Glutamatergic neuron (in vitro differentiated cells): ENCODE data around the gene COX4I1. TPM values are rescaled to one million over a fixed set of nuclear protein-coding genes. Genes with fewer than 3 reads are reported as not detected.
"Not testable (repeated sequence)": the region's sequence is repeated elsewhere in the genome, so short reads cannot be mapped to it uniquely, and the experiment has no call there.

Source experiments
- DNase-seq: peaks from one replicate; pipeline ENCODE4 v3.0.0; 2022
- H3K27ac Mint-ChIP-seq: one replicate; pipeline ENCODE4 v1.8.0; 2020; ENCODE audit warnings: mild to moderate bottlenecking, mixed read lengths, inconsistent platforms; ENCODE audit not compliant: unreplicated experiment
- H3K27me3 Mint-ChIP-seq: one replicate; pipeline ENCODE4 v1.8.0; 2020; ENCODE audit warnings: mild to moderate bottlenecking, moderate library complexity, mixed read lengths, inconsistent platforms; ENCODE audit not compliant: unreplicated experiment
- H3K36me3 Mint-ChIP-seq: one replicate; pipeline ENCODE4 v1.8.0; 2020; ENCODE audit warnings: mild to moderate bottlenecking, mixed read lengths, inconsistent platforms; ENCODE audit not compliant: unreplicated experiment
- H3K4me1 Mint-ChIP-seq: one replicate; pipeline ENCODE4 v1.8.0; 2020; ENCODE audit warnings: mild to moderate bottlenecking, low read depth, mixed read lengths, inconsistent platforms; ENCODE audit not compliant: unreplicated experiment
- H3K4me3 Mint-ChIP-seq: one replicate; pipeline ENCODE4 v1.8.0; 2020; ENCODE audit warnings: mild to moderate bottlenecking, mixed read lengths, inconsistent platforms; ENCODE audit not compliant: unreplicated experiment
- H3K9me3 Mint-ChIP-seq: one replicate; pipeline ENCODE4 v1.8.0; 2020; ENCODE audit warnings: mild to moderate bottlenecking, moderate library complexity, mixed read lengths, inconsistent platforms; ENCODE audit not compliant: unreplicated experiment
- CTCF ChIP-seq: fragments of 200-600 bp; sonication (generic); IDR thresholded peaks from one replicate; pipeline ENCODE4 v1.5.0; 2021; ENCODE audit not compliant: partially characterized antibody, unreplicated experiment
- total RNA-seq: library from RNA; stranded (reverse); fragmentation: NEBNext Ultra II Directional; extraction: Animal tissue kit (Norgen Biotek cat#: 25700); gene quantifications from one replicate; pipeline ENCODE4 v1.2.1, GENCODE V29; 2021; ENCODE audit not compliant: unreplicated experiment

Gene COX4I1
- total RNA-seq, 1 donor from 2014 or later = 544 TPM

DNA sequence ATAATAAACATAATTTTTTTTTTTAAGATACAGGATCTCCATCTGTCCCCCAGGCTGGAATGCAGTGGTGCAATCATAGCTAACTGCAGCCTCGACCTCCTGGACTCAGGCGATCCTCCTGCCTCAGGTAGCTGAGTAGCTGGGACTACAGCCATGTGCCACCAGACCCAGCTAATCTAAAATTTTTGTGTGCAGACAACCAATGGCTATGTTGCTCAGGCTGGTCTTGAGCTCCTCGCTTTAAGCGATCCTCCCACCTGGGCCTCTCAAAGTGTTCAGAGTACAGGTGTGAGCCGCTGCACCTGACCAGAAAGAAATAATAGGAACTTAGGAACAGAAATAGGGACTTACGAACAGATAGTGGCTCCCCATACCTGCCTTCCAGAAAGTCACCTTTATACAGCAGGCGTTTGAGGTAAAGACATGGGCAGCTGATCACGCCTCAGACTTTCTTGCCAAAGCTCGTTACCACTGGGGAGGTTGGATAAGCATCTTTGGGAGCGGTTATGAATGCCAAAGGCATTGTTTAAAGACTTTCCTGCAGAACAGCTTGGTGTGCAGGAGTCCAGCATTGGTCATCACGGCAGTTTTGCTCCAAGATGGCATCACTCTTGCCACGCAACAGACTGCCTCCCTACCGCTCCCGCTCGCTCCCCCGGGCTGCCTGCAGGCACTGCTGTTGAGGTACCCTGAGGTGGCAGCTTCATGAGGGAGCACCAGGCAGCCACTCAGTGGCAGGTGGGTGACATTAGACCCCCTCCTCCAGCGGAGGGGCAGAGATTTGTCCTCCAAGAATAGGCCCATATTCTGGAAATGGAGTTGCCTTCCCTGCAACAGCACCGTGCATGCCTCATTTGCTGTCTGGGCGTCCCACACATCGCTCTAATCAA, 13.6 kb downstream of the COX4I1 start:
- Mint-ChIP-seq H3K27me3 (peaks cover 4% of the 10 kb centered on the region), H3K4me1 (peaks cover 2% of the 10 kb centered on the region), H3K9me3 (peaks cover 6% of the 10 kb centered on the region), H3K36me3 (no peaks in the 10 kb centered on the region), H3K4me3 (no peak overlapping the region), H3K27ac (no peak overlapping the region)
- DNase-seq = no peak
- no peak for TF ChIP-seq CTCF

DNA sequence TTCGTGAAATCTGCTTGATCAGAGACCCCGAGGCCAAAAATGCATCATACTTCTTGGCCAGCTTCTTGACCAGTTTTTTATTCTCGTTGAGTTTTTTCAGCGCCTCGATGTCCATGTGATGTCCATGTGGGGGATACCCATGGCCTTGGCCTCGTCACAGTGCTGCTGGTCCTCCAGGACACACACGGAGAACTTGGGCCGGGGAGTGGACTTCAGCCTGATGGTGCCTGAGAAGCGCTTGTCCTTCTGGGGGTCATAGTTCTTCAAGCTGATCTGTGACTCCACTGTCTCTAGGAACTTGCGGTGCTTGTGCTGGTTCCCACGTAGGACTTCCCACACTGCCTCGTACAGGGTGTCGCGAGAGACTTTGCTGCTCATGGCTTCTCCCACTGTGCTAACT, 16.7 kb downstream of the COX4I1 start:
- Mint-ChIP-seq H3K4me1 (no peaks in the 10 kb centered on the region), H3K27me3 (peaks cover 2% of the 10 kb centered on the region), H3K4me3 (no peak overlapping the region), H3K27ac (no peak overlapping the region), H3K36me3 (no peaks in the 10 kb centered on the region), H3K9me3 (peaks cover 3% of the 10 kb centered on the region)
- no peak for TF ChIP-seq CTCF
- no peak for DNase-seq

GRCh38 chr16:85817195-85817594, 17.7 kb downstream of the COX4I1 start:
- not testable (repeated sequence) for H3K4me1 Mint-ChIP-seq, H3K27me3 Mint-ChIP-seq, H3K36me3 Mint-ChIP-seq, H3K9me3 Mint-ChIP-seq, DNase-seq, H3K27ac Mint-ChIP-seq, H3K4me3 Mint-ChIP-seq

DNA sequence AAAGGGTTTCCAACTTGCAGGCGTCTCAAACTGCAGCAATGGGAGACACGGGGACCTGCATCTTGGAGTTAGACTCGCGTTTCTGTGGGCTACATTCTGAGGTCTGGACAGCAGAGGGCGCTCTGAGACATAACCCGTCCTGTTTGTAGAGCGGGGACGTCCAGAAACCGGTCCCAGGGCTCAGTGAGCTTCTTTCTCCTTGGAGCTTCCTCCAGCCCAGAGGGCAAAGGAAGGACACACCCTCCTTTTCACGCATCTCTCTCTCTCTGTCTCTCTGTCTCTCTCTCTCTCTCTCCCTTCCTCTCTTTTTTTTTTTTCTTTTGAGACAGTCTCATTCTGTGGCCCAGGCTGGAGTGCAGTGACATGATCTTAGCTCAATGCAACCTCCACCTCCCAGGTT, 19.8 kb downstream of the COX4I1 start:
- peak; percentile 77 for TF ChIP-seq CTCF
- Mint-ChIP-seq H3K27ac (no peak overlapping the region), H3K9me3 (no peaks in the 10 kb centered on the region), H3K27me3 (no peaks in the 10 kb centered on the region), H3K36me3 (no peaks in the 10 kb centered on the region), H3K4me3 (no peak overlapping the region), H3K4me1 (peaks cover 2% of the 10 kb centered on the region)
- peak; percentile 92 for DNase-seq

GRCh38 chr16:85819771-85820170, 20.3 kb downstream of the COX4I1 start:
- TF ChIP-seq CTCF = no peak
- no peak for DNase-seq
- no peak overlapping the region for H3K27ac Mint-ChIP-seq
- H3K9me3 Mint-ChIP-seq = no peaks in the 10 kb centered on the region
- H3K36me3 Mint-ChIP-seq = no peaks in the 10 kb centered on the region
- no peak overlapping the region for H3K4me3 Mint-ChIP-seq
- no peaks in the 10 kb centered on the region for H3K27me3 Mint-ChIP-seq
- peaks cover 2% of the 10 kb centered on the region for H3K4me1 Mint-ChIP-seq
